ENCODE results near the gene RAI1.

DNA sequence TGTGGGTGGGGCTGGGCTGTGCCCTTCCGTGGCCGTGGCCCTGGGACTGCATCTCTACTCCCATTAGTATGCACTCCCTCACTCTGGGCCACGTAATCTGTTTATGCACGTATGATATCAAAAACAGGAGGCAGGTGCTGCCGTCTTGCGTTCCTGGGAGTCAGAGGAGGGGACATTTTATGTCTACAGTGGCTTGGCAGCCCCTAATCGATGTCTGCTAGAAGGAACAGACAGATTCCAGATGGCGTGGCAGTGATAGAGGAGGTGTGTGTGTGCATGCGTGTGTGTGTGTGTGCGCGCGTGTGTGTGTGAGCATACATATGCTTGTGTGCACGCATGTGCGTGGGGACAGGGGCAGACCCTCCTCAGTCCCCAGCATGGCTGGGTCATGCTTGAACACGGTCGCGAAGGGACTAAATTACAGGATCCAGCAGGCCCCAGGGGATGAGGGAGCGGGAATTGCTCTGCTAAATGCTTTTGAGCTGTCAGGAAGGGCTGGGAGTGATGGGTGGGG lies 110.8 kb downstream of the RAI1 start:
- TF ChIP-seq, protein P1, sequence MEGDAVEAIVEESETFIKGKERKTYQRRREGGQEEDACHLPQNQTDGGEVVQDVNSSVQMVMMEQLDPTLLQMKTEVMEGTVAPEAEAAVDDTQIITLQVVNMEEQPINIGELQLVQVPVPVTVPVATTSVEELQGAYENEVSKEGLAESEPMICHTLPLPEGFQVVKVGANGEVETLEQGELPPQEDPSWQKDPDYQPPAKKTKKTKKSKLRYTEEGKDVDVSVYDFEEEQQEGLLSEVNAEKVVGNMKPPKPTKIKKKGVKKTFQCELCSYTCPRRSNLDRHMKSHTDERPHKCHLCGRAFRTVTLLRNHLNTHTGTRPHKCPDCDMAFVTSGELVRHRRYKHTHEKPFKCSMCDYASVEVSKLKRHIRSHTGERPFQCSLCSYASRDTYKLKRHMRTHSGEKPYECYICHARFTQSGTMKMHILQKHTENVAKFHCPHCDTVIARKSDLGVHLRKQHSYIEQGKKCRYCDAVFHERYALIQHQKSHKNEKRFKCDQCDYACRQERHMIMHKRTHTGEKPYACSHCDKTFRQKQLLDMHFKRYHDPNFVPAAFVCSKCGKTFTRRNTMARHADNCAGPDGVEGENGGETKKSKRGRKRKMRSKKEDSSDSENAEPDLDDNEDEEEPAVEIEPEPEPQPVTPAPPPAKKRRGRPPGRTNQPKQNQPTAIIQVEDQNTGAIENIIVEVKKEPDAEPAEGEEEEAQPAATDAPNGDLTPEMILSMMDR (conservative IDR thresholded peaks at IDR 0.05) = no peak
- TF ChIP-seq EZH2 (IDR thresholded peaks at IDR 0.05; ENCODE audit: low read depth) = no peak

All from PC-9 (cell line).